Measurements from ENCODE around the gene CLASRP.

GRCh38 chr19:45090034-45090433 lies 51.2 kb downstream of the CLASRP start:
- TF ChIP-seq CTCF (IDR thresholded peaks at IDR 0.05 in 2 of 3, conservative IDR thresholded peaks at IDR 0.05 in 1 of 3; ENCODE audit: borderline replicate concordance in 1 of 3, insufficient read depth in 1 of 3, low read depth in 2 of 3, low read length in 2 of 3) (no peak), REST (IDR thresholded peaks at IDR 0.05; ENCODE audit: low read depth) (no peak), POLR2A (IDR thresholded peaks at IDR 0.05; ENCODE audit: borderline replicate concordance, extremely low read depth, insufficient read depth, insufficient read length) (no peak), POLR2AphosphoS5 (IDR thresholded peaks at IDR 0.05; ENCODE audit: low read depth, low read length) (no peak), SP1 (IDR thresholded peaks at IDR 0.05; ENCODE audit: low read depth) (no peak), EZH2 (IDR thresholded peaks at IDR 0.05) (no peak), CEBPB (IDR thresholded peaks at IDR 0.05; ENCODE audit: low read depth) (no peak), YY1 (IDR thresholded peaks at IDR 0.05; ENCODE audit: extremely low read depth, insufficient replicate concordance, low read depth, low read length) (no peak), ZNF274 (IDR thresholded peaks at IDR 0.05; ENCODE audit: low read depth, low read length) (no peak), SIN3A (IDR thresholded peaks at IDR 0.05; ENCODE audit: low read depth) (no peak), FOSL1 (IDR thresholded peaks at IDR 0.05; ENCODE audit: low read depth) (no peak), EZH2phosphoT487 (IDR thresholded peaks at IDR 0.05; ENCODE audit: borderline replicate concordance) (no peak), RAD21 (IDR thresholded peaks at IDR 0.05; ENCODE audit: low read depth) (no peak), TCF7L2 (IDR thresholded peaks at IDR 0.05; ENCODE audit: borderline replicate concordance, extremely low read depth, insufficient read depth, insufficient read length) (no peak)

Data from HCT116 (cell line).